Effector memory CD8-positive, alpha-beta T cell (primary cell): ENCODE data around the gene CPED1.
"Not testable (repeated sequence)": the region's sequence is repeated elsewhere in the genome, so short reads cannot be mapped to it uniquely, and the experiment has no call there.

ENCODE experiments used
- ATAC-seq: fragments of 150-1000 bp; cut with Tn5 transposase; replicated peaks from 2 replicates; pipeline ENCODE4 v1.10.0; 2021; ENCODE audit warnings: mild to moderate bottlenecking, moderate library complexity
- DNase-seq, 3 experiments: peaks; one replicate each; pipeline ENCODE4 v3.0.0; 2021
- H3K27ac Mint-ChIP-seq, 2 donors: one replicate each; pipeline ENCODE4 v1.8.0; 2022; ENCODE audit warnings: mild to moderate bottlenecking in 2 of 2, mixed read lengths in 2 of 2, moderate library complexity in 2 of 2
- H3K27me3 Mint-ChIP-seq, 2 donors: one replicate each; pipeline ENCODE4 v1.8.0; 2022; ENCODE audit warnings: mixed read lengths in 2 of 2
- H3K36me3 Mint-ChIP-seq: one replicate; pipeline ENCODE4 v1.8.0; 2022; ENCODE audit warnings: mild to moderate bottlenecking, moderate library complexity, mixed read lengths; ENCODE audit not compliant: insufficient read depth
- H3K4me1 Mint-ChIP-seq, 2 donors: one replicate each; pipeline ENCODE4 v1.8.0; 2022; ENCODE audit warnings: low read depth in 2 of 2, mixed read lengths in 2 of 2
- H3K4me3 Mint-ChIP-seq, 2 donors: one replicate each; pipeline ENCODE4 v1.8.0; 2022; ENCODE audit warnings: mild to moderate bottlenecking in 2 of 2, mixed read lengths in 2 of 2, moderate library complexity in 2 of 2
- H3K9me3 Mint-ChIP-seq, 2 donors: one replicate each; pipeline ENCODE4 v1.8.0; 2022; ENCODE audit warnings: mixed read lengths in 2 of 2

CPED1 gene

GRCh38 chr7:120955577-120956149 is 32.8 kb upstream of the CPED1 start:
- Mint-ChIP-seq H3K27ac (peak overlapping the region in 1 of 2 donors; percentile 11), H3K36me3 (peaks cover 58% of the 10 kb centered on the region), H3K9me3 (no peaks in the 10 kb centered on the region), H3K27me3 (no peaks in the 10 kb centered on the region), H3K4me1 (peaks cover 4 to 17% of the 10 kb centered on the region in 2 donors), H3K4me3 (no peak overlapping the region)
- ATAC-seq (no peak), DNase-seq (no peak)

- Mint-ChIP-seq H3K27ac (peak overlapping the region in 1 of 2 donors; percentile 71), H3K4me1 (peaks cover 5 to 19% of the 10 kb centered on the region in 2 donors), H3K27me3 (no peaks in the 10 kb centered on the region), H3K36me3 (peaks cover 23% of the 10 kb centered on the region), H3K9me3 (no peaks in the 10 kb centered on the region), H3K4me3 (no peak overlapping the region)
- DNase-seq (no peak), ATAC-seq (no peak)
These were observed 28.5 kb upstream of the CPED1 start for GRCh38 chr7:120959929-120960484.

DNA sequence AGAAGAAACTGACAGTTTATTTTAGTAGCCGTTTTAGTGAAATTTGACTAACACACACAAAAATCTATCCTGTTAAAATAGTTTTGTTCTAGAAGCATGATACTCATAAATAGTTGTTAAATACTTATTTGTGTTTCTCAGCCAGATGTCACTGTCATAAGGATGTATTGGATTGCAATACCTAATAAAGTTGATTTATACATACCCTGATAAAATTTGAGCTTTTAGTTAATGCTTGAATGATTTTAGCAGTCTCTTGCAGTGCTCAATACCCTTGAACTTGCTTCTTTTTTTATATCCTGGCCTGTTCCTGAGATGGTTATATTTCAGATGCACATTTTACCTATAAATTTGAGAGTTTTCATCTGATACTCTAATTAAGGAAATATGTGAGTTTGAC is 27.8 kb upstream of the CPED1 start:
- ATAC-seq (no peak), DNase-seq (no peak)
- Mint-ChIP-seq H3K27ac (peak overlapping the region in 1 of 2 donors; percentile 30), H3K4me1 (peaks cover 4 to 18% of the 10 kb centered on the region in 2 donors), H3K4me3 (no peak overlapping the region), H3K9me3 (no peaks in the 10 kb centered on the region), H3K27me3 (no peaks in the 10 kb centered on the region), H3K36me3 (peaks cover 16% of the 10 kb centered on the region)

- ATAC-seq = no peak
- Mint-ChIP-seq H3K27me3 (no peaks in the 10 kb centered on the region), H3K36me3 (peaks cover 18% of the 10 kb centered on the region), H3K27ac (peak overlapping the region; percentile 0 to 30), H3K4me3 (no peak overlapping the region), H3K9me3 (no peaks in the 10 kb centered on the region), H3K4me1 (peaks cover 4 to 18% of the 10 kb centered on the region in 2 donors)
- no peak for DNase-seq
These were observed 26.8 kb upstream of the CPED1 start for GRCh38 chr7:120961638-120962173.

DNA sequence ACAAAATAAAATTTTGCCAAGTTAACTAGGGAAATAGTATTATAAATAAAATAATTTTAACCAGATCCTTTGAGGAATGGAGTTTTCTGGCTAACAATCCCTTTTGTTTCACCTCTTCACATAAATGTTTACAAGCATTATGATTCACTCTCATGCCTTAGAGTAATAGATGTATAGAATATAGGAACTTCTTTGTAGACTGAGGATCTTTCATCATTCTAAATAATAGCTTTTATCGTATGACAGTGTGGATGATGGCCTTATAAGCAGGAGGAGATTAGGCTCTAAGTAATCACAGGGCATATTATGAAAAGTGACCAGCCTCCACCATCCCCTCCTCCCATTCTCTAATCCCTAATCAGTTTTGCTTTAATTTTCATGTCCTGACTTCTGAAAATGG is 24.4 kb upstream of the CPED1 start:
- Mint-ChIP-seq H3K36me3 (peaks cover 29% of the 10 kb centered on the region), H3K9me3 (no peaks in the 10 kb centered on the region)

GRCh38 chr7:120966961-120967360 is 21.6 kb upstream of the CPED1 start:
- H3K4me1 Mint-ChIP-seq = peaks cover 0 to 1% of the 10 kb centered on the region in 2 donors
- H3K36me3 Mint-ChIP-seq = peaks cover 52% of the 10 kb centered on the region
- peak overlapping the region in 1 of 2 donors; percentile 3 for H3K27ac Mint-ChIP-seq
- no peaks in the 10 kb centered on the region for H3K27me3 Mint-ChIP-seq
- no peak overlapping the region for H3K4me3 Mint-ChIP-seq
- DNase-seq = no peak
- H3K9me3 Mint-ChIP-seq = no peaks in the 10 kb centered on the region
- ATAC-seq = no peak

More for the DNA sequence above, 24.4 kb upstream of the CPED1 start:
- Mint-ChIP-seq H3K4me1 (peaks cover 4 to 10% of the 10 kb centered on the region in 2 donors), H3K27ac (no peak overlapping the region), H3K27me3 (no peaks in the 10 kb centered on the region), H3K4me3 (no peak overlapping the region)
- ATAC-seq (no peak), DNase-seq (no peak)

GRCh38 chr7:120973849-120974248 is 14.7 kb upstream of the CPED1 start:
- H3K4me1 Mint-ChIP-seq = no peaks in the 10 kb centered on the region
- no peak overlapping the region for H3K27ac Mint-ChIP-seq
- H3K9me3 Mint-ChIP-seq = no peaks in the 10 kb centered on the region
- peaks cover 67% of the 10 kb centered on the region for H3K36me3 Mint-ChIP-seq
- DNase-seq (no peak), ATAC-seq (no peak)
- no peaks in the 10 kb centered on the region for H3K27me3 Mint-ChIP-seq
- no peak overlapping the region for H3K4me3 Mint-ChIP-seq

DNA sequence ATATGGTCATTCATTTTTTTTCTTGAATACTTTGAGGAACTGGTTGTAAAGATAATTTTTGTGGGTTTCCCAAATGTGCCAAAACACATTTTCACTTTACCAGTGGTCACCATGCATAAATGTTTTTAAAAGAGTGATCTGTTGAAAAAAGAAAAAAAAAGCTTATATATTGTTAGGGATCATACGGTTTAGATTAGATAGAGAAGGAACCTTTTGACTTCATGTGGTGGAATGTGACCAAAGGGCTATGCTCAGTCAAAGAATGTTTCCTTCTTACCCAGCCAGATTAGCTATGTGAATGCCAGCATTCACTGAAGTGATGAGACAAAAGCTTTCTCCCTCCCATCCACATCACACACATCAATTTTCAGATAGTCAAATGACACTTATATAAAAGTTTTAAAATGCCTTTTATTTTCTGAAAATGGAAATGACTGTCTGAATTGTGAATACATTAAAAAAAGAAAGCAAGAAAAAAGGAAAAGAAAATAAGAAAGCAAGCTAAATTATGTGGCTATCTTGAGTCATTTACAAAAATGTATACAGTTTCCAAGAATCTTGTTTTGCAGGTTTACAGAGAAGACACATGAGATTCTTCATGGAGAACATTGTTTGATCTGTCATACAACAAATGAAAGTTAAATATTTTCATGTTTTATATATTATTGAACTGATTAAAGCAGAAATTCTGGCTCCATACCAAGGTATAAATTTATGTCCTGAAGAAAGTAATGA is 8.6 kb upstream of the CPED1 start:
- peaks cover 0 to 3% of the 10 kb centered on the region in 2 donors for H3K4me1 Mint-ChIP-seq
- DNase-seq = no peak
- H3K4me3 Mint-ChIP-seq = no peak overlapping the region
- peaks cover 7 to 9% of the 10 kb centered on the region in 2 donors for H3K27me3 Mint-ChIP-seq
- ATAC-seq = no peak
- H3K9me3 Mint-ChIP-seq = no peaks in the 10 kb centered on the region
- peaks cover 15% of the 10 kb centered on the region for H3K36me3 Mint-ChIP-seq
- no peak overlapping the region for H3K27ac Mint-ChIP-seq

GRCh38 chr7:120981117-120981516 is 7.4 kb upstream of the CPED1 start:
- Mint-ChIP-seq H3K4me3 (no peak overlapping the region), H3K36me3 (peaks cover 10% of the 10 kb centered on the region), H3K27ac (no peak overlapping the region), H3K4me1 (peaks cover 0 to 3% of the 10 kb centered on the region in 2 donors), H3K27me3 (peaks cover 16 to 17% of the 10 kb centered on the region in 2 donors), H3K9me3 (no peaks in the 10 kb centered on the region)
- ATAC-seq (no peak), DNase-seq (no peak)

DNA sequence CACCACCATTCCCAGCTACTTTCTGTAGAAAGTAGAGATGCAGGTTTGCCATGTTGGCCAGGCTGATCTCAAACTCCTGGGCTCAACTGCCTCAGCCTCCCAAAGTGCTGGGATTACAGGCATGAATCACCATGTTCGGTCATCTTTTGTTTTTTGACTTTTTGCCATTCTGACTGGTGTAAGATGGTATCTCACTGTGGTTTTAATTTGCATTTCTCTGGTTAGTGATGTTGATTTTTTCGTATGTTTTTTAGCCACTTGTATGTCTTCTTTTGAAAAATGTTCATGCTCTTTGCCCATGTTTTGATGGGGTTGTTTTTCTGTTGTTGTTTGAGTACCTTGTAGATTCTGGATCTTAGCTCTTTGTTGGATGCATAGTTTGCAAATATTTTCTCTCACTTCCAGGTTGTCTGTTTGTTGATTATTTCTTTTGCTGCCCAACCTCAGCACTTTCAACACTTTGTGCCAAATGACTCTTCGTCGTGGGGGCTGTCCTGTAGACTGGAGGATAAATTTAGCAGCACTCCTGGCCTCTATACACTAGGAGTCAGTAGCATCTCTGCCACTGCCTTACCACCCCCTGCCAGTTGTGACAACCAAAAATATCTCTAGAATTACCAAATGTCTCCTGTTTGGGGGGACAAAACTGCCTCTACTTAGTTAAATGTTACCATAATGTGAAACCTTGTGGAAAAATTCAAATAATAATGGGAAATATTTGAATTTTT is 6.5 kb upstream of the CPED1 start:
- Mint-ChIP-seq H3K27me3 (peaks cover 26% of the 10 kb centered on the region in 2 donors), H3K4me3 (no peak overlapping the region), H3K27ac (no peak overlapping the region), H3K4me1 (peaks cover 0 to 3% of the 10 kb centered on the region in 2 donors), H3K9me3 (no peaks in the 10 kb centered on the region), H3K36me3 (peaks cover 6% of the 10 kb centered on the region)
- ATAC-seq = no peak
- no peak for DNase-seq

- not testable (repeated sequence) for H3K27ac Mint-ChIP-seq, DNase-seq, H3K9me3 Mint-ChIP-seq, ATAC-seq, H3K36me3 Mint-ChIP-seq, H3K4me3 Mint-ChIP-seq
- Mint-ChIP-seq H3K27me3 (peaks cover 39 to 41% of the 10 kb centered on the region in 2 donors), H3K4me1 (peaks cover 10 to 13% of the 10 kb centered on the region in 2 donors)
These were observed 4.9 kb upstream of the CPED1 start for GRCh38 chr7:120983592-120983991.

- DNase-seq = no peak
- Mint-ChIP-seq H3K27me3 (peaks cover 47 to 49% of the 10 kb centered on the region in 2 donors), H3K4me1 (peaks cover 13 to 16% of the 10 kb centered on the region in 2 donors), H3K9me3 (no peaks in the 10 kb centered on the region), H3K27ac (no peak overlapping the region), H3K4me3 (no peak overlapping the region), H3K36me3 (peaks cover 9% of the 10 kb centered on the region)
- no peak for ATAC-seq
These were observed 4.1 kb upstream of the CPED1 start for GRCh38 chr7:120984406-120984805.

DNA sequence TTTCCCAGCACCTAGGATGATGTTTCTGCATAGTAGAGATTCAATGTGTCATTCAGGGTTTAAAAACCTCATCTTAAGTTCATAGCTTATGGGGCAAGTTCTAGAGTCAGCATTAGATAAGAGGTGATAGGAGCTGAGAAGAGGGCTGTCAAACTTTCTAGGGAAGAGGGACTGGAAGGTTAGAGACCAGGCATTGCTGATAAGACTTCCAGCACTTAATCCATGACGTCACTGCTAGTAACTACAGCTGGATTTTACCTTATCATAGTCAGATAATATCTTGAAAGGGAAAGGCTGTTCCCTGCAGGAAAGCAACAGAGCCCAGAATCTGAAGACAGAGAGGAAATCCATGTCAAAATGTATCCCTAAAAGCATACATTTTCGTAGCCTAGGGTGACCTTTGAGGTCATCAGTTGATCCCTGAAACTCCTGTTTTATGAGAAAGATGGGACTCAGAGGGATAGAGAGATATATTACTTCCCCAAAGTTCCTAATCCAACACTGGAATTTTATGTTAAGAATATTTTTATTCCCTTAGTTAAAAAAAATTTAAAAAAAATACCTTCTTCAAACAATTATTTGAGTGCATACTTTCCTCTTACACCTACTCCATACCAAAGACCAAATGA is 3.3 kb upstream of the CPED1 start:
- no peak for ATAC-seq
- H3K27ac Mint-ChIP-seq = no peak overlapping the region
- H3K27me3 Mint-ChIP-seq = peaks cover 55 to 57% of the 10 kb centered on the region in 2 donors
- no peaks in the 10 kb centered on the region for H3K9me3 Mint-ChIP-seq
- DNase-seq = no peak
- peaks cover 9% of the 10 kb centered on the region for H3K36me3 Mint-ChIP-seq
- no peak overlapping the region for H3K4me3 Mint-ChIP-seq
- peaks cover 13 to 16% of the 10 kb centered on the region in 2 donors for H3K4me1 Mint-ChIP-seq
